HG03108 (cell line): ENCODE data around the gene PTPN1.

Source experiments
- ATAC-seq: cut with Tn5 transposase; IDR thresholded peaks from one replicate; pipeline ENCODE4 v1.9.1; 2021; ENCODE audit warnings: moderate library complexity; ENCODE audit not compliant: unreplicated experiment

Gene PTPN1

GRCh38 chr20:50510706-50511542 is 741 bp downstream of the PTPN1 start:
- peak; percentile 1 for ATAC-seq

GRCh38 chr20:50512323-50512722 is 2.1 kb downstream of the PTPN1 start:
- ATAC-seq = no peak

DNA sequence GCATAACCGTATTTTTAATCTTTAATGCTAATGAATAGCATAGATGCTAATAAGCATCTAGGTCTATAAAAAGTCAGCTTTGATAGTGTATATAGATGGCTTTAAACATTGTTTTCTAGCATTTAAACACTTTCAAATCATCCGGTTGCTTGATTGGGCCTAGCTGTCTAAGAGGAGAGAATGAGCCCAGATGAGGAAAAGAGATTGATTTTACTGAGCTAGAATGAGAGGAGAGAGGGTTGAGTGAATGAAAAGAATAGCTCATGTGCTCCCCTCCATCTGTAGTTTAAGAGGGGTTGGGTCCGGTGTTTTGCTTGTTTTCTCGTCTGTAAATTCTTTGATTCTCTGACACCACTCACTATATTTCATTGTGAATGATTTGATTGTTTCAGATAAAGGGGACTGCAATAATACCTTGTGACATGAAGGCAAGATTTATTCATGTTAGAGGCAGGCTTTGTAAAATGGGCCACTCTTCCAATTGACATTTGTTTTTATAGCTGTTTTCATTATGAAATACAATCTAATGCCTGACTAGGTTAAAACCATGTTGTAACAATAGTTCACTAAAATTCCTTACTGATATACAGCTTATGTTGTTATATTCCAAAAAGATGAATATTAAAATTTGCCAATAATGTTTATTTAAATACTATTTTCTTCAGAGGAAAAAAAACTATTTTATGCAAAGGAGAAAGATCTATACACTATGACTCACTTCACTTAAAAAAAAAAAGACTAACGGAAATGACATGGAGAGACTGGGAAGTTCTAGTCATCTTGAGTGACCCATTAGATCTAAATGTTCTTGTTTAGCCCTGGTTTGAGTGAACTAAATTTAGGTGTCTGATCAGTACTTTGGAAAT is 3.2 kb downstream of the PTPN1 start:
- no peak for ATAC-seq

DNA sequence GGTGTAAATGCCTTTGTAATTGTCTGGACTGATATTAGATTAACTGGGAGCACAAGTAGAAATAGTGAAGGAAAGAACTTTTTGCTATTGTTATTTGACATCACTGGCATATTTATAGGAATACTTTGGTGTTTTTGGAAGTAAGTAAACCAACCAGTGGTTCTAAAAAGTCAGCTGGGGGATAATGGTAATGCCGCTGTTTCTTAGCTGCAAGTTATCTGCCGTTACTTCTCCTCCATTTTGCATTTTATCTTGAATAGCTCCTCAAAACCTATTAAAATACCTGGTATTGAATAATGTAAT is 3.8 kb downstream of the PTPN1 start:
- ATAC-seq = no peak

- ATAC-seq = peak; percentile 16
Measured at GRCh38 chr20:50514750-50515149, 4.6 kb downstream of the PTPN1 start.

DNA sequence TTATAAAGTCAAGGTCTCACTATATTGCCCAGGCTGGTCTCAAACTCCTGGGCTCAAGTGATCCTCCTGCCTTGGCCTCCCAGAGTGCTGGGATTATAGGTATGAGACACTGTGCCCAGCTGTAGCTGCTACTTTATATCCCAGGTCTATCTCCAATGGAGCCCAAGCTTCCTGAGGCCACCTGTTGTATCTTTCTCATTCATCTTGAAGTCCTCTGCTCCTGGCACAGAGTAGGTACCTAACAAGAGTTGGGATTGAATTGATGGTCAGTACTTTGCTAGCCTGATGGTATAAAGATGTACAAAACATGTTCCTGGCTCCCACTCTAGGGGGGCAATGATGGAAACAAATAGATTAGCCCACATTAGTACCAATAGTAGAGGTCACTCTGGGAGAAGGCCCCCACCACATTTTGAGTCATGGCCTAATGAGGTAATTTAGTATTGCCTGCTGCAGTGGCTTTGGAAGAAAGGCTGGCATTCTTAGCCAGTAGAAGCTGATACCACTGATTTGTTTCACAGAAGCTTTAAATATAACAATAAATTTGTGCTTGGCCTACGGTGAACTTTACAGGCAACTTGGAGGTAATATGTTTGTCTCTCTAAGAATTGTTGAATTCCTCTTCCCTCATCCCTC is 5.4 kb downstream of the PTPN1 start:
- ATAC-seq = no peak

GRCh38 chr20:50516180-50516934 is 6.2 kb downstream of the PTPN1 start:
- ATAC-seq = peak; percentile 44

DNA sequence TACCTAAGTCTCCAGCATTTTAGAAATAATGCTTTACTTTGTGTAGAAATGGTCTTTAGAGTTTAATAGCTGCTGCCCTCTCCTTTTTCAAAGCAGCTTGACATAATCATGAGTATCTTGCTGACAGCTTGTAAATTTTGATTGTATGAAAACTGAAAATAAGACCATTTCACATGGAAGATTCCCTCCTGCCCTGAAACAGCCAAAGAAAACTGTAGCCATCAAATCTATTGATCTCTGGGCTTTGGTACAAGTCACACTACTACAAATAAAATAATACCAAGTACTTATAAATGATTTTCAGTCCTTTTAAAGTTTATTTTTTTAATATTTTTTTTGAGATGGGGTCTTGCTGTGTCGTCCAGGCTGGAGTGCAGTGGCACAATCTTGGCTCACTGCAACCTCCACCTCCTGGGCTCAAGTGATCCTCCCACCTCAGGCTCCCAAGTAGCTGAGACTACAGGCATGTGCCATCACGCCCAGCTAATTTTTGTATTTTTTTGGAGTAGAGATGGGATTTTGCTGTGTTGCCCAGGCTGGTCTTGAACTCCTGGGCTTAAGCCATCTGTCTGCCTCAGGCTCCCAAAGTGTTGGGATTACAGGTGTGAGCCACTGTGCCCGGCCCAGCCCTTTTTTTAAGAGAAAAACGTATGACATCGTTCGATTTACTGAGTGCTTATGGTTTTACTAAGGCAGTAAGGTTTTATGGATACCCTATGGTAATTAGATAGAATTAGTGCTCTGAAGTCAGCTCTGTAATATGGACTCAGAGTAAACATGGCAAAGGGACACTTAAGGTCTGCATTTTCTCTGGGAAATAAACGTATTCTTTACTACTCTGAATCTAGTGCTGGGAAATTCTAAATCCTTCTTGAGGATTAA is 7.0 kb downstream of the PTPN1 start:
- no peak for ATAC-seq

DNA sequence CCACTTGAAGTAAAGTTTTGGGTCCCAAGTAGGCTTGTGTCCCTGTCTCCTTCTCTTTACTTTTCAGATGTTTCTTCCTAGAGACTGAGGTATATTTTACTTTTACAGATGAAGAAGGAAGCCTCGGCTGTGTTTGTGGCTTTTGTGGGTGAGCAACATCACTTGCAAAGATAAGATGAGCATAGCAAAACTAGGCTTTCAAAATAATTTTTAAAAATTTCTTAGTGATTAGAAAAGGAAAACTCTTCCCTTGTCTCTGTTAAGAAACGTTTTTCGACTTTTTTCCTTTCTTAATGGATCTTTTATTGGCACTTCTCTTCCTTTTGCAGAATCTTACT is 7.6 kb downstream of the PTPN1 start:
- no peak for ATAC-seq

- ATAC-seq = no peak
Measured at GRCh38 chr20:50518270-50518721, 8.1 kb downstream of the PTPN1 start.

DNA sequence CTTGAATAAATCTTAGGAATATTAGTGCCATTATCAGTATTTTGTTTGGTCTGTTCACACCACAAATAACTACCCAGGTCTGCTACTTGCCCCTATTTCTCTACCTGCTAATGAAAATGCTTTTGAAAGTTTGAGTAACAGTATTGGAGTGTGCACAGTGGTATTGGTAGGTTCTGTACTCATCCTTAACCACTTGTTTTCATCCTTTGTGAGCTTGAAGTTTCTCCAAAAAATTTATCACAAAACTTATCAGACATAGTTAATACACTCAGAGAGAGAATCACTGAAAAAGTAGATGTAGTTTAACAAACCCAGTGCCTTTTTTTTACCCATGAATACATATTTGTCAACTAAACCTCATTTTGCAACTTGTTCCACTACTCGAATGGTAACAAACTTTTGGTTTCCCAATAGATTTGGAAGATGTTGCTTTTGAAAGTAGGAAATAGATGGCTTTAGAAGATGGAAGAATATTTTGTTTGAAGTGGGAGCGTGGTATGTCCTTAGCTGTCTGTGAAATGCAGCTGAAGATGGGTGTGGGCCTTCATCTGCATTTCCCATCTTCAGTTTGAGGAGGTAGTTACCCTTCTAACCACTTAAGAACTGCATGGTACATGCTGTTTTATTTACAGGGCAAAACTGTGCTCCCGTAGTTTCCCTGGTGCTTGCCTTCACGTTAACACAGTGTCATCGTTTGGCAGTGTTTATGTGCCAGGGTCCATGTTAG is 9.0 kb downstream of the PTPN1 start:
- ATAC-seq = no peak

GRCh38 chr20:50520222-50520880 is 10.2 kb downstream of the PTPN1 start:
- no peak for ATAC-seq

DNA sequence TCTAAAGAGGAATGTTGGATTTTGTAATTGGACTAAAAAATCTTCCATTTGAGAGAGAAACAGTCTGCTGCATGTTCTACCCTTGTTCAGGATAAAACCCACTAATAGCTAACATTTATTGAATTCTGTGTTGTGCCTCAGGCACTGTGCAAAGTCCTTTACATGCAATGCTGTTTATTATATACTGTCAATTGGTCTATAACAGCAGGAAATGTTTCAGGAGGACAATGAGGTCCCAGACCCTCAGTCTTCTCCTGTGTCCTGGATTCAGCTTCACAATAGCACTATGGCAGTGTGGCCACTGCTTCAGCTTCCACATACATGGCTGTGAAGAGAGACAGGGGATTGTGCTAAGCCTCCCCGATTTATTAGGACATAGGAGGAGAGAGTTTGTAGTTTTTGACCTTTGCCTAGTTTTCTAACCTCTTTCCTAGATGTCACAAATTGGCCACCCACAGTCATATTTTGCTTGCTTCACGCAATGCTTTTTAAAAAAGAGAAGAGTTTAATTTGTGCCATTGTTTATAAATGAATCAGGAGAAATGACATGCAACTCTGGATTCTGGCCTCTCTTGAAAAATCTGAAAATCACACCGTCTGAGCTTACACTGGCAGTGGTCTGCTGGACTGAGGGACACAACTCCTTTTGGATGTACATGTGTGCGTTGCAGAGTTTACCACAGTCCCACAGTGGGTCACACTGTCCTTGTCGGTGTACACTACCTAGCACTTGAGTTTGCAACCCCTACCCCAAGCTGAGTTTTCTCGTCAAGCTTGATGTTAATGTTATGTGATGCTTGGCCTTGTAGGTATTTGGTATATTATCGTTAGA is 11.3 kb downstream of the PTPN1 start:
- ATAC-seq = no peak

DNA sequence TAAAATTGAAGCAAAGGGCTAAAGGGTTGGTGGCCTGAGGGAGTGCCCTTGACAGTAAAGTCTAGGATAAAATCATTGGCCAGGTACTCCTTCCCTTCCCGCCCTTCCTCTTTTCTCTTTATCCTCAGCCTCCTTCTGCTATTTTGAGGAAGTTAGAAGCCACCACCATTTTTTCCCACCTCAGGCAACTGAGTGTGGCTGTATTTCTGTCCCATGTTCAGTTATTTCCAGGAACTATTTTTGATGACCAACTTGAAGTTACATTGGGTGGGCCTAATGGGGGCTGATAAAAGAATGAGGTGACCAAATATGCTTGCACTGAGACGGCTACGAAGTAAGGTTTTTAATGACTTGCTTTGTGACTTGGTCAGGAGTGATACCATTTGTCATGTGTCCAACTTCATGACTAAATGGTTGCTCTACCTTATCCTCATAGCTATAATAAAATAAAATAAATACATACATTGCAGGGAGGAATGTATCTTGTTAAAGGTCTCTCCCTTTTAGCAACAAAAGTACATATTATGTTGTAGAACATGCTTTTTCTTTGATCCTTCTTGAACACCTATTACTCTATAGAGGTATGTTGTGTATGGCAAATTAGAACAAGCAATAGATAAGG is 12.0 kb downstream of the PTPN1 start:
- no peak for ATAC-seq

DNA sequence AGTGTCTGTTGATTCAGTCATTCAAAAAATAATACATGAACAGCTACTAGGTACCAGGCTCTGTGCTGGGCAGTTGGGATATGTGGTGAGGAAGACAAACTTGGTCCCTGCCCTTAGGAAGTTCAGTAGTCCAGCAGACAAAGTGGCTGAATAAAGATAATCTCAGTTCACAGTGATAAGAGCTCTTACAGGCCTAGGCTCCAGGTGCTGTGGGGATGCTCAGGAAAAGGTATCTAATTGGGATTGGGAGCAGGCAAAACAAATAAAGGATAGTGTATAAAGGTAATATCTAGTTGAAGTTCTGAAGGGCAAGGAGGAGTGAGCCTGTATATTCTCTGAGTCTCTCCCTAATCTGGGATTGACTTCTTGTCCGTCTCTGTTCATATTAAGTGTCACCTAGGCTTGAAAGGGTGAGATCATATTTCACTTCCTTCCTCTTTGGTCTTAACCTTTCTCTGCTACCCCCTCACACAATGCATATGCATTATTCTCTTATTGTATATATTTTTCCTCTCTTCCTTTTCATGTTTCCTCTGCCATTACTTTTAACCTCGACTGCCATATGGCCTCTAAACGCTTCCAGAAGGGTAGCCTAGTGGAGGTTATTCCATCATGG is 13.5 kb downstream of the PTPN1 start:
- no peak for ATAC-seq

DNA sequence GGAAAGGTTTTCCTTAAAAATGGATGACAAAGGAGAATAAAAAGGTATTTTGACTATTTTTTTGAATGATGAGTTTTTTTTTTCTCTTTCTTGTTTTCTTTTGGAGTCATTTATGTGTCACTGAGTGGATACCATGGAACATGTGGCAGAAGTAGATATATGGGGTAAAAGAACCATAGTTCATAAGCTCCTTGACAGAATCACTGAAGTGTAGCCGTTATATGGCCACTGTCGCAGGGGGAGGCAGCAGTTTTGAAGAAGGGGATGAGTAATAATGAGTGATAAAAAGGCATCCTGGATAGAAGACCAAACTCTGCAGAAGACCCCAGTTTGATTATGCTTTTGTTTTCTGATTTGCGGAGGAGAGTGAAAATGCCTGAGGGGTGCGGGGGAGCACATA is 15.5 kb downstream of the PTPN1 start:
- ATAC-seq = no peak

DNA sequence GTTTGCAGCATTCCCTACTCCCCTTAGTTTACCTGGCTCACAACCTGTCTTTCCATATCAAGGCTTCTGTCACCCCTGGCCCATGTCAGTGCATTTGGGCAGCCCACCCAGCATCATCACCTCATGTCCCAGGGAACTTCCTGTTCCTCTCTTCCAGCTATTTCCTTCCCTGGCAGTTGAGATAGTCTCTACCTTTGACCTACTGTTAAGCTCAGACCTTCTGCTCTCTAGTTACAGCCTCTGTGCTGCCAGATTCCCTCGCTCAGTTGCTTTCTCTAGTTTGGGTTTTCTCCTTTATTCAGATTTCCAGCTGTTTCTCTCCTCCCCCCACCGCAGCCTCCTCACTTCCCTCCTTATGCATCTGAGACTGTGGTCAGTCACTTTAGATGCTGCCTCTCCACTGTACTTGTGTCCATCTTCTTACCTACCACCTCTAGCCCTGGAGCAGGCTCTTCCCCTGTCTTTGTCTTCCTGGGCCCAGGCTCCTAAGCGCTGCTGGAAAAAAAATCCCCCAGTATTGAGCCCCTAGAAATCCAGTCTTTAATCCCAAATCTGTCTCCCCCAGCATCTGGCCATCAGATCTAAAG is 16.3 kb downstream of the PTPN1 start:
- no peak for ATAC-seq
